PC-9 (cell line): ENCODE measurements around the gene MAPK12.

ENCODE experiments used
- CTCF ChIP-seq: fragments of 200-600 bp; sonication (generic); conservative IDR thresholded peaks from 2 replicates; pipeline ENCODE4 v1.6.1; 2017; ENCODE audit warnings: mixed run types, antibody characterized with exemption, mild to moderate bottlenecking, moderate library complexity
- EZH2 ChIP-seq: fragments of 200-600 bp; sonication (generic); IDR thresholded peaks from 2 replicates; pipeline ENCODE4 v1.8.0; 2017; ENCODE audit warnings: antibody characterized with exemption, low read depth

- TF ChIP-seq EZH2, result no peak
- TF ChIP-seq CTCF, result no peak
Measured at GRCh38 chr22:50226063-50226874, 35.2 kb downstream of the MAPK12 start.
